Measurements from ENCODE around the gene LTBP1. TPM values are rescaled to one million over a fixed set of nuclear protein-coding genes. Genes with fewer than 3 reads are reported as not detected.

LTBP1 gene
- total and polyA plus RNA-seq, 10 of the 15 experiments (the other 5 are each of a cell fraction or from before 2014, with no cell fraction given): 0.01 to 0.28 (median 0.12) TPM; not detected in 2

- TF ChIP-seq ZBTB4 (CRISPR knock-in tag; IDR thresholded peaks at IDR 0.05) (no peak), HDAC2 (IDR thresholded peaks at IDR 0.05) (no peak), ZNF217 (IDR thresholded peaks at IDR 0.05) (no peak), E4F1 (IDR thresholded peaks at IDR 0.05; ENCODE audit: borderline replicate concordance, partially characterized antibody) (no peak), BMI1 (IDR thresholded peaks at IDR 0.05; ENCODE audit: borderline replicate concordance) (no peak), POLR2AphosphoS2 (IDR thresholded peaks at IDR 0.05; ENCODE audit: low read depth, low read length) (no peak)
Measured at GRCh38 chr2:33030326-33030725, 83.6 kb downstream of the LTBP1 start (continued).

GRCh38 chr2:33032245-33032644, 85.5 kb downstream of the LTBP1 start:
- FAIRE-seq (no peak), DNase-seq (ENCODE audit: low read depth, low spot score) (no peak), ATAC-seq (no peak)
- ChIA-PET RAD21 (ENCODE audit: unreplicated experiment) (no interaction called here), CTCF (no interaction called here), POLR2A (interaction anchor here (0.9 kb wide), 1 partner anchor 134 kb away, joined by 3 read pairs; no protein-coding TSS in a partner anchor), SMC1A (ENCODE audit: uncharacterized antibody, unreplicated experiment) (interaction anchor here (1.2 to 1.5 kb wide), 3 partner anchors 8 to 263 kb away, joined by 3 read pairs; no protein-coding TSS in a partner anchor)
- no peaks in the 10 kb centered on the region for H4K20me1 ChIP-seq (ENCODE audit: control insufficient read depth, insufficient read depth)
- H3K4me3 ChIP-seq: no peak overlapping the region
- H3K4me1 ChIP-seq (ENCODE audit: control insufficient read depth, insufficient read depth, low read length): no peaks in the 10 kb centered on the region
- no TSS peak for BruUV-seq (replicated peaks)
- no peak overlapping the region for H3K9ac ChIP-seq (ENCODE audit: control insufficient read depth, insufficient read depth, low read length)
- TF ChIP-seq PBX3 (IDR thresholded peaks at IDR 0.05; ENCODE audit: insufficient replicate concordance, low read depth, low read length) (no peak), CREB1 (IDR thresholded peaks at IDR 0.05; ENCODE audit: low read depth) (no peak), SMC3 (IDR thresholded peaks at IDR 0.05; ENCODE audit: borderline replicate concordance, low read length) (no peak), FOS (IDR thresholded peaks at IDR 0.05; ENCODE audit: borderline replicate concordance, extremely low read depth, insufficient read length) (no peak), FOXM1 (IDR thresholded peaks at IDR 0.05; ENCODE audit: low read depth, low read length) (no peak), RB1 (IDR thresholded peaks at IDR 0.05; ENCODE audit: borderline replicate concordance) (no peak), SIX5 (IDR thresholded peaks at IDR 0.05; ENCODE audit: low read depth, low read length, severe bottlenecking) (no peak), NRF1 (conservative IDR thresholded peaks at IDR 0.05; ENCODE audit: low read depth, low read length) (no peak), NR2C2 (IDR thresholded peaks at IDR 0.05; ENCODE audit: borderline replicate concordance, control insufficient read depth, insufficient read length, low read depth) (no peak)
- H3K79me2 ChIP-seq (ENCODE audit: control insufficient read depth, insufficient read depth, low read length): no peaks in the 10 kb centered on the region
- H3K27me3 ChIP-seq (replicated peaks in 1 of 2; ENCODE audit: control insufficient read depth in 2 of 2, insufficient read depth in 2 of 2, low read length in 1 of 2): no peaks in the 10 kb centered on the region
- 92% methylated on average over 2 of the region's 2 CpGs for WGBS (ENCODE audit: insufficient coverage, insufficient replicate concordance, low lambda C conversion rate, missing lambda C conversion rate)
- no peak overlapping the region for H2AFZ ChIP-seq (ENCODE audit: control insufficient read depth, low read depth, low read length)
- intact Hi-C loops (cut with micrococcal nuclease; ENCODE audit: unreplicated experiment) (loop anchor here (5.0 kb wide), 1 partner anchor 340 kb away; no protein-coding TSS in a partner anchor), in situ Hi-C loops (cut with MboI) (no loop called here)
- no peaks in the 10 kb centered on the region for H3K9me3 ChIP-seq (replicated peaks; ENCODE audit: control insufficient read depth, insufficient read depth, low read length)
- H3K27ac ChIP-seq (ENCODE audit: control insufficient read depth, insufficient read depth): no peak overlapping the region
- no peak overlapping the region for H3K4me2 ChIP-seq (ENCODE audit: control insufficient read depth, insufficient read depth)
- H3K36me3 ChIP-seq (ENCODE audit: control insufficient read depth in 2 of 2, insufficient read depth in 2 of 2, low read length in 1 of 2): no peaks in the 10 kb centered on the region

Data from GM12878 (cell line).